RWPE1 (cell line): ENCODE data around the gene AGPS.
A peak's percentile ranks its signal among the peaks of the same experiment; 100 is the strongest.

ENCODE experiments used
- CTCF ChIA-PET: fragments of 350-600 bp; sonication (Branson Sonifier 250); formaldehyde crosslinking; extraction: SDS; loops from one replicate; lab custom pipeline; 2021; lab: Yijun Ruan, JAX
- POLR2A ChIA-PET: fragments of 400-600 bp; formaldehyde crosslinking; extraction: SDS; loops from one replicate; lab custom pipeline; 2020; ENCODE audit warnings: antibody characterized with exemption; ENCODE audit not compliant: low non-redundant PET; lab: Yijun Ruan, JAX
- DNase-seq: peaks from one replicate; pipeline ENCODE4 v3.0.0; 2012; ENCODE audit warnings: low spot score
- H3K27ac ChIP-seq: fragments of 450-650 bp; 2 replicates; pipeline ENCODE4 v1.5.1; 2017
- TF ChIP-seq, protein P1 (sequence below): fragments of 450-650 bp; conservative IDR thresholded peaks from 2 replicates; pipeline ENCODE4 v1.5.1; 2017; ENCODE audit warnings: low read depth, mild to moderate bottlenecking

The AGPS gene

DNA sequence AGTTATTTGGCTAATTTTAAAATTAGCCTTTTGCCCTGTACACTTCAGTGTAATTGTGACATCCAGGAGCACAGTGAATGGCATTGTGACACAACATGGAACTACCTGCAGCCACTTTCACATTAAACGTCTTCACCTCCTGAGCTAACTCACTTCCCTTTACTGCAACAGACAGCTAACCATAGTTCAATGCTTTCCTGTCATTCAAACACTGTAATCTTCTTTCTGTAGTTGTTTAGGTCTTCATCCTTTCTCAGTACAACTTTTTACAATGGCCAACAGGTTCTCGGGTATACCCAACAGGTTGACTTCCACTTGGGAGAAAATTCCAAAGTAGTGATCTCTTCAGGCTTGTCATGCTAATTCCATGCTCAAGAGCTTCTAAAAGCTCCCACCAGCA is 8.6 kb upstream of the AGPS start:
- DNase-seq, result no peak
- no peak overlapping the region for H3K27ac ChIP-seq
- TF ChIP-seq, protein P1, sequence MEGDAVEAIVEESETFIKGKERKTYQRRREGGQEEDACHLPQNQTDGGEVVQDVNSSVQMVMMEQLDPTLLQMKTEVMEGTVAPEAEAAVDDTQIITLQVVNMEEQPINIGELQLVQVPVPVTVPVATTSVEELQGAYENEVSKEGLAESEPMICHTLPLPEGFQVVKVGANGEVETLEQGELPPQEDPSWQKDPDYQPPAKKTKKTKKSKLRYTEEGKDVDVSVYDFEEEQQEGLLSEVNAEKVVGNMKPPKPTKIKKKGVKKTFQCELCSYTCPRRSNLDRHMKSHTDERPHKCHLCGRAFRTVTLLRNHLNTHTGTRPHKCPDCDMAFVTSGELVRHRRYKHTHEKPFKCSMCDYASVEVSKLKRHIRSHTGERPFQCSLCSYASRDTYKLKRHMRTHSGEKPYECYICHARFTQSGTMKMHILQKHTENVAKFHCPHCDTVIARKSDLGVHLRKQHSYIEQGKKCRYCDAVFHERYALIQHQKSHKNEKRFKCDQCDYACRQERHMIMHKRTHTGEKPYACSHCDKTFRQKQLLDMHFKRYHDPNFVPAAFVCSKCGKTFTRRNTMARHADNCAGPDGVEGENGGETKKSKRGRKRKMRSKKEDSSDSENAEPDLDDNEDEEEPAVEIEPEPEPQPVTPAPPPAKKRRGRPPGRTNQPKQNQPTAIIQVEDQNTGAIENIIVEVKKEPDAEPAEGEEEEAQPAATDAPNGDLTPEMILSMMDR, result no peak
- ChIA-PET CTCF (interaction anchor here (1.0 kb wide), 1 partner anchor 49 kb away, joined by 4 read pairs; no protein-coding TSS in a partner anchor), POLR2A (no interaction called here)

DNA sequence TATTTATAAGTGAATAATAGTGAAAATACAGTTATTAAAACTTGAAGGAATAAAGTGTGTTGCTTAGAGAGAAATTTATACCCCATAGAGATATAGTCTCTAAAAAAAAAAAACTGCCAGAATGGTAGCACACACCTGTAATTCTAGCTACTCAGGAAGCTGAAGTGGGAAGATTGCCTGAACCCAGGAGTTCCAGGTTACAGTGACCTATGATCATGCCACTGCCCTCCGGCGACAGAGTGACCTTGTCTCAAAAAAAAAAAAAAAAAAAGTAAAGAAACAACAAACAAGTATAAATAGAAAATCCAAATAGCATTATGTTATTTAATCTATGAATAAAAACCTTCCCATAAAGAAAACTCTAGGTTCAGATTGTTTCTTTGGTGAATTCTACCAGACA is 7.4 kb upstream of the AGPS start:
- no peak for DNase-seq
- ChIA-PET POLR2A (no interaction called here), CTCF (interaction anchor here (1.1 kb wide), 1 partner anchor 18 kb away, joined by 9 read pairs; no protein-coding TSS in a partner anchor)
- no peak overlapping the region for H3K27ac ChIP-seq
- TF ChIP-seq, protein P1, result no peak

- POLR2A ChIA-PET, result no interaction called here
- DNase-seq, result no peak
- H3K27ac ChIP-seq, result peak overlapping the region; percentile 80
- CTCF ChIA-PET, result interaction anchor here (1.0 to 1.3 kb wide), 3 partner anchors 25 to 227 kb away, joined by 3 to 12 read pairs (median 4); no protein-coding TSS in a partner anchor
- TF ChIP-seq, protein P1, result no peak
These were observed 676 bp upstream of the AGPS start for GRCh38 chr2:177391822-177392372.

DNA sequence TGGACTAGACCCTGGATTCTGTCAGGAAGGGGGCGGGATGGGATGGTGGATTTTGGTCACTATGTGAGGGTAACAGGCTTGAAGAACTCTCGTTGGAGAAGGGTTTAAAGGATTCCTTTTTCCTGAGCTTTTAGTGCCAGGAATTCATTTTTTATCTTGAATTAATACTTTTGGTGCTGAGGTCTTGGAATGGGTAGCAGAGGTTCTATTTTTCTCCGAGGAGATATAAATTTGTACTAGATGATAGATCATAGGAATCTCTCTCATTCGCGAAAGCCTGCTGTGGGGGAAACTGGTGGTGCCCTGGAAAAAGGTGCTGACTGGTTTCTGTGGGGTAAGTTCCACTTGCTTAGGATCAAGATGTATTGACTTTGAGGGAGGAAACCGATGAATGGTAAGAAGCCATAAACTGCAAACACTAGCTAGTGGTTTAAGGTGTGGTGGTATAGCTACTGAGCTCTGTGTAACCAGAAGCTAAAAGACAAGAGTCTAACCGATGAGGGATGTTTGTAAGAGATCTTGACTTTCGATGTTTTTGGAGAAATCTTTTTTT is 706 bp downstream of the AGPS start:
- peak overlapping the region; percentile 80 for H3K27ac ChIP-seq
- CTCF ChIA-PET, result interaction anchor here (0.6 to 1.5 kb wide), 3 partner anchors 22 to 1152 kb away, joined by 3 read pairs; no protein-coding TSS in a partner anchor
- POLR2A ChIA-PET, result no interaction called here
- DNase-seq, result no peak
- TF ChIP-seq, protein P1, result no peak

DNA sequence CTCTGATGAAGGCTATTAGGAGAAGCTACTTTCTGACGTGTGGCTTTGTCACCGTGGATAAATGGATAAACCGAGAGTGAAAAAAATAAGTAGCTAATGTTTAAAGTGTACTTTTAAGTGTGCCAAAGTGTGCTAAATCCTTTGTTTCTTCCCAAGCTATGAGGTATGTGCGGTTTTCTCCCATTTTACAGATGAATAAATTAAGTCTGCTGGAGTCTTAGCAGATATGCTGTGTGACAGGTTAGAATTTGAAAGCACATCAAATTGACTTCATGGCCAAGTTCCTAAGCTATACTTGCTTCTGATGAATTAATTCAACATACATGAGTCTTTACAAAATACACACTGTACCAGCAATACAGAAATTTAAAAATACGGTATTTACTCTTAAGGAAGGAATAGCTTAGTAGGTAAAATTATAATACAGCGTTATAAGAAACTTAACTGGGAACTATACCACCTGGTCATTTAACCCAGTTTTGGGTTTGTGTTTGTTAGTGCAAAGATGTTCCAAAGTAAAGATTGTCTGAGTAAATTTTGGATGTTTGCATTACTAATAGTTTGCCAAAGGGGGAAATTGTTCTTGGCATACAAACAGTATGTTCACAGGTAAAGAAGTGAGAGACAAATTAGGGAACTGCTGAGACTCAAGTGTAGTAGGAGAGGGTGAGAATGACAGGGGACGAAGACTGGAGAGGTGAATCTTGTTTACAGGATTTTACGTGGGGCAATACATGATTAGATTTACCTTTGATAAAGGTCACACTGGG is 1.4 kb downstream of the AGPS start:
- no peak overlapping the region for H3K27ac ChIP-seq
- DNase-seq, result no peak
- CTCF ChIA-PET, result interaction anchor here (0.6 to 1.5 kb wide), 3 partner anchors 21 to 1151 kb away, joined by 3 read pairs; no protein-coding TSS in a partner anchor
- TF ChIP-seq, protein P1, result no peak
- POLR2A ChIA-PET, result no interaction called here

DNA sequence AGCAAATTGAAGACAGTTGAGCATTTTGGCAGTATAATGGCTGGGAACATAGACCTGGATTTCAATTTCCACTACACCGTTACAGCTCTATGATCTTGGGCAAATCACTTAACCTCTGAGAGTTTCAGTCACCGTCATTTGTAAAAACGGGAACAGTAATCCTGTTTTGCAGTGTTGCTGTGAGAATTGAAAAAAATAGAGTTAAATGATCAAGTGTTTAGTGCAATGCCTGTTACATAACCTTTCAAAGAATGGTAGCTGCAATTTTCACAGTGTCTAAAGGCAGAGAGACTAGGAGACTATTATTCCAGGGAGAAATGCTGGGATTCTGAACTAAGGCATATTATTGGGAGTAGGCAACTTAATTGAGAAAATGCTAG is 2.0 kb downstream of the AGPS start:
- TF ChIP-seq, protein P1, result no peak
- H3K27ac ChIP-seq, result no peak overlapping the region
- ChIA-PET CTCF (no interaction called here), POLR2A (no interaction called here)
- DNase-seq, result no peak
